AG04450 (cell line): ENCODE results near the gene ADGRG6. TPM values are rescaled to one million over a fixed set of nuclear protein-coding genes. Genes with fewer than 3 reads are reported as not detected.

Experiments
- CTCF ChIA-PET: fragments of 300-600, 350-600 bp; formaldehyde crosslinking; extraction: SDS; loops from one replicate; lab custom pipeline; 2022; ENCODE audit warnings: antibody characterized with exemption, inconsistent platforms; lab: Charles Lee
- POLR2A ChIA-PET: fragments of 350-600 bp; formaldehyde crosslinking; extraction: SDS; loops from one replicate; lab custom pipeline; 2021; ENCODE audit warnings: antibody characterized with exemption, inconsistent platforms; lab: Yijun Ruan, JAX
- DNase-seq: peaks from one replicate; pipeline ENCODE4 v3.0.0-alpha.2; 2011; ENCODE audit warnings: low read depth, low spot score
- H3K27ac ChIP-seq: one replicate; pipeline ENCODE4 v1.5.1; 2012; ENCODE audit warnings: low read depth, low read length, control low read depth
- H3K27me3 ChIP-seq: one replicate; pipeline ENCODE4 v1.6.0; 2012; ENCODE audit warnings: low read length; ENCODE audit not compliant: control insufficient read depth, insufficient read depth
- H3K4me3 ChIP-seq: 2 replicates; pipeline ENCODE4 v1.5.1; 2011; ENCODE audit warnings: mild to moderate bottlenecking, low read depth, low read length, control low read depth
- H3K9me3 ChIP-seq: 2 replicates; pipeline ENCODE4 v1.5.1; 2012; ENCODE audit warnings: low read length; ENCODE audit not compliant: control insufficient read depth, insufficient read depth
- polyA minus RNA-seq: library from RNA; depleted of rRNA, polyadenylated mRNA; stranded (reverse); fragments of >200 nt; gene quantifications from 2 replicates; pipeline ENCODE4 v1.2.3, GENCODE V29; 2011; rRNA and poly(A)+ RNA removed
- polyA plus RNA-seq: library from polyadenylated mRNA; depleted of rRNA; stranded (reverse); fragments of >200 nt; gene quantifications from 2 replicates; pipeline ENCODE4 v1.2.3, GENCODE V29; 2011; rRNA removed
- TF ChIP-seq, protein P1 (sequence below): IDR thresholded peaks from 2 replicates; pipeline ENCODE4 v1.5.1; 2011; ENCODE audit warnings: low read depth, low read length, control low read depth, inconsistent platforms

Gene ADGRG6
- polyA plus RNA-seq: 11.7 and 16.2 TPM in 2 replicates
- 17.2 and 25.4 TPM in 2 replicates for polyA minus RNA-seq

DNA sequence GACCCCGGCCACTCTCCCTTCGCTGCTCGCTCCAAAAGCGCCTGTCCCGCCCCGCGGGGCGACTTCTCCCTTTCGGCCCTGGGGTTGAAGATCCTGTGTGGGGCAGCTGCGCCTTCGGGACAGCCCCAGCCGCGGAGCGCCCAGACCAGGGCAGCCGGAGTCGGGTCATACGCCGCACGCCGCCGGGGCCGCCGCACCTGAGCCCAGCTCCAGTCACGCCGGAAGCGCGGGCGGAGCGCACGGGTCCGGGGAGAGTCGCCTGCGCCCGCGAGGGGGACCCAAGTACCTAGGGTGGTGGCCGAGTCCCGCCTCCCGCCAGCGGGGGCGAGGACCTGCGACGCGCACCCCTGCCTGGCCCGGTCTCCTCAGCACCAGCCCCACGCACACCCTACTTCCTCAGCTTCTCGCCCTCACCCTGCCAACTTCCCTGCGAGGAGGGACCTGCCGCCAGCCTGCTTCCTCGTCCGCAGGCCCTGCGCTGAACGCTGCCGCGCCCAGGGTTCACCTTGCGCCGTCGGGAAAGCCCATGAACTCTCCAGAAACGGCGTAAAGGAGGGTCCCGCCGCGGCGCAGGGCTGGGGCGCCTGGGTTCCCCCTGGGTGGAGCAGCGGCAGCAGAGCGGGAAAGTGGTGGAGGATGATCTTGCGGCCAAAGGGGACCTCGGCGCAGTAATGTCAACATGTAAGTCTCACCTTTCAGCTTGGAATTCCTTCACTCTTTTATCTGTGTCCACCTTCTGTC, at the start of gene ADGRG6:
TSS of gene ADGRG6 (plus strand) at position 357 of the 741 bp plus-strand sequence. CDS start at position 680, 323 bp downstream.
- H3K4me3 ChIP-seq: peak within 1 kb of the TSS; percentile 70
- TF ChIP-seq, protein P1, sequence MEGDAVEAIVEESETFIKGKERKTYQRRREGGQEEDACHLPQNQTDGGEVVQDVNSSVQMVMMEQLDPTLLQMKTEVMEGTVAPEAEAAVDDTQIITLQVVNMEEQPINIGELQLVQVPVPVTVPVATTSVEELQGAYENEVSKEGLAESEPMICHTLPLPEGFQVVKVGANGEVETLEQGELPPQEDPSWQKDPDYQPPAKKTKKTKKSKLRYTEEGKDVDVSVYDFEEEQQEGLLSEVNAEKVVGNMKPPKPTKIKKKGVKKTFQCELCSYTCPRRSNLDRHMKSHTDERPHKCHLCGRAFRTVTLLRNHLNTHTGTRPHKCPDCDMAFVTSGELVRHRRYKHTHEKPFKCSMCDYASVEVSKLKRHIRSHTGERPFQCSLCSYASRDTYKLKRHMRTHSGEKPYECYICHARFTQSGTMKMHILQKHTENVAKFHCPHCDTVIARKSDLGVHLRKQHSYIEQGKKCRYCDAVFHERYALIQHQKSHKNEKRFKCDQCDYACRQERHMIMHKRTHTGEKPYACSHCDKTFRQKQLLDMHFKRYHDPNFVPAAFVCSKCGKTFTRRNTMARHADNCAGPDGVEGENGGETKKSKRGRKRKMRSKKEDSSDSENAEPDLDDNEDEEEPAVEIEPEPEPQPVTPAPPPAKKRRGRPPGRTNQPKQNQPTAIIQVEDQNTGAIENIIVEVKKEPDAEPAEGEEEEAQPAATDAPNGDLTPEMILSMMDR: no peak
- H3K27me3 ChIP-seq: no peaks in the 10 kb centered on the region
- POLR2A ChIA-PET: interaction anchor here (1.1 kb wide), 1 partner anchor 53 kb away, joined by 3 read pairs; no protein-coding TSS in a partner anchor
- DNase-seq: no peak
- no peaks in the 10 kb centered on the region for H3K9me3 ChIP-seq
- CTCF ChIA-PET: interaction anchor here (1.3 kb wide), 1 partner anchor 94 kb away, joined by 3 read pairs; no protein-coding TSS in a partner anchor
- no peak within 1 kb of the TSS for H3K27ac ChIP-seq

DNA sequence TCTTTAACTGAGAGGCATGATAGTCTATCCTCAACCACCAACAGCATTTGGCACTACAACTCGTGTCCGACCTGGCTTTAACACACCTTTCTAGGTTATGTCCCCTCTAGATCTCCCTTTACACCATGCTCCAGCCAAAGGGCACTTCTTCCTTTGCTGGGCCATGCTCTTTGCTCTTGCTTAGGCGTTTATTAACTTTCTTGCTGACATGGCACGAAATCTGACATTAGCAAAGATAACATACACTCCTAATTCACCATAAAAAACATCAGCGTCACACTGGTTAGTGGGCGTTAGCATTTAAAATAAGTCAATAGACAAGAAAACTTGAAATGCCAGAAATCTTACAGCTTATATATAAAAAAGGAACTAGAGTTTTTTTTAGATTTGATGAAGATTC, 47.3 kb upstream of the ADGRG6 start:
- Histone ChIP-seq H3K27me3 (no peaks in the 10 kb centered on the region), H3K4me3 (no peak overlapping the region), H3K9me3 (no peaks in the 10 kb centered on the region), H3K27ac (no peak overlapping the region)
- POLR2A ChIA-PET: no interaction called here
- DNase-seq: no peak
- TF ChIP-seq, protein P1: no peak
- CTCF ChIA-PET: interaction anchor here (1.1 to 1.2 kb wide), 2 partner anchors 11 to 46 kb away, joined by 3 to 8 read pairs; no protein-coding TSS in a partner anchor

DNA sequence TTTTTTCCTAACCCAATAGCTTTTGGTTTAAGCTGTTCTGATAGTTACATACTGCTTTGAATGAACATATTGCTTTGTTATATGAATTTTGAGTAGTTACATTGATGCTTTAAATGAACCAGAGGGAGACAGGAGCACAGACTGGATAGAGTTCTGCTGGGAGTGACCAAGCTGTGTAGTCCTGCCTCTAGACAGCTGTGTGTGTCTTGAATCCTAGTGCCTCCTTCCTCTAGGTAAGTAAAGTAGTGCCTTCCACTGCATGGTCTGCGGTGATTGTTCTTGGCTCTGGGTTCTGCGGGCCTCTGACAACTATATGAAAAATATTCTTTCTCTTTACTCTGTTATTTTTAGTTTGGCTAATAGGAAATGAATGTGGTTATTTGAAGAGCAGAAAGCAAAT, 46.0 kb upstream of the ADGRG6 start:
- no peaks in the 10 kb centered on the region for H3K9me3 ChIP-seq
- H3K27ac ChIP-seq: no peak overlapping the region
- no peak for DNase-seq
- POLR2A ChIA-PET: no interaction called here
- H3K27me3 ChIP-seq: no peaks in the 10 kb centered on the region
- TF ChIP-seq, protein P1: no peak
- H3K4me3 ChIP-seq: no peak overlapping the region
- CTCF ChIA-PET: interaction anchor here (1.1 kb wide), 1 partner anchor 48 kb away, joined by 3 read pairs; no protein-coding TSS in a partner anchor

GRCh38 chr6:142258305-142258704, 43.5 kb upstream of the ADGRG6 start:
- H3K27ac ChIP-seq: no peak overlapping the region
- no peaks in the 10 kb centered on the region for H3K27me3 ChIP-seq
- H3K4me3 ChIP-seq: no peak overlapping the region
- TF ChIP-seq, protein P1: no peak
- DNase-seq: no peak
- POLR2A ChIA-PET: no interaction called here
- CTCF ChIA-PET: no interaction called here
- H3K9me3 ChIP-seq: no peaks in the 10 kb centered on the region

- CTCF ChIA-PET: no interaction called here
- no peaks in the 10 kb centered on the region for H3K9me3 ChIP-seq
- no peaks in the 10 kb centered on the region for H3K27me3 ChIP-seq
- H3K27ac ChIP-seq: no peak overlapping the region
- TF ChIP-seq, protein P1: no peak
- H3K4me3 ChIP-seq: no peak overlapping the region
- no peak for DNase-seq
- POLR2A ChIA-PET: no interaction called here
These were observed 43.0 kb upstream of the ADGRG6 start for GRCh38 chr6:142258757-142259156.
